Stimulated activated CD4-positive, alpha-beta T cell treated with anti-CD3 and anti-CD28 coated beads, Interleukin-1b, Interleukin-23, amount 100 ng/mL, for 4 hours (primary cell): ENCODE results near the gene STK32B.
"Not testable (repeated sequence)": the region's sequence is repeated elsewhere in the genome, so short reads cannot be mapped to it uniquely, and the experiment has no call there.

Experiments used
- DNase-seq, 2 donors: peaks; one replicate each; pipeline ENCODE4 v3.0.0-alpha.2; 2020; ENCODE audit warnings: low read depth in 2 of 2

Gene STK32B

DNA sequence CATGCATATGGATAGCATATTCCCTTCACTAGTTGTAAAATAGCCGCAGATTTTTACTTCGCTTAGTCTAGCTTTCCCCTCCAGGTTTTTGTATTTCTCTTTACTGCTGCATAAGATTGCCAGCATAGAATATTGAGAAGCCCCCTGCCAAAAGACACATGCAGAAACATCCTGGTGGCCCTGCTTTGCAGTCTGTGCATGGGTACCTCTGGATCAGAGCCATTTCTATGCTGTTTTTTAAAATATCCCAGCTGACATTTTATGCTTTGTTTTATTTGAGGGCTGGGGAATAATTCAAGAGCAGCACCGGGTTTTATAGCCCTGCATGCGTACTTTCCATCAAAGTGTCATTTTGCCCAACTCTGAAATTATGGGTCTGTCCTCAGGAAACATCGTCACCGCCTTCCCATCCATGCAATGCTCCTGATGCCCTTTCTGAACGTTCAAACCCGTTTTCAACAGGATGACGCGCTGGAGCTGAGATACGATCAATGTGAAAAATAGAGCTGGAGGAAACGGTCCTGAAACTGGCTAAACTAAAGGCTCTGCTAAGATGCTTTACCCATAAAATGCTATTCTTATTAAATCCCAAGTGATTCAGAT, 342.7 kb downstream of the STK32B start:
- DNase-seq, result no peak

DNA sequence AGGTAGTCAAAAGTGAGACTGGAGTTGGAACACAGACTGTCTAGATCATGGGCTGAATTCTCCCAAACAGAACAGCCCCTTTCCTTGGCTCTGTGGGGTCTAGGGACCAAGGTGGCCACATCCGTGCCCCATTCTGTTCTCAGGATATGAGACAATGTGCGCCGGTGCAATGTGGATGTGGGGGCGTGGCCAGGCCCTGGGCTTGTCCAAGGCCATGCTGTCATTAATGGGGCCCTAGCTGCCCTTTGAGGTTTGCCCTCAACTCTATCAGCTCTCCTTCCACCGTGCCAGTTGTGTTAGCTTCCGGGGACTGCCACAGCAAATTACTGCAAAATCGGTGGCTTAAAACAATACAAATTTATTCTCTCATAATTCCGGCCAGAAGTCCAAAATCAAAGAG, 344.5 kb downstream of the STK32B start:
- no peak for DNase-seq

DNA sequence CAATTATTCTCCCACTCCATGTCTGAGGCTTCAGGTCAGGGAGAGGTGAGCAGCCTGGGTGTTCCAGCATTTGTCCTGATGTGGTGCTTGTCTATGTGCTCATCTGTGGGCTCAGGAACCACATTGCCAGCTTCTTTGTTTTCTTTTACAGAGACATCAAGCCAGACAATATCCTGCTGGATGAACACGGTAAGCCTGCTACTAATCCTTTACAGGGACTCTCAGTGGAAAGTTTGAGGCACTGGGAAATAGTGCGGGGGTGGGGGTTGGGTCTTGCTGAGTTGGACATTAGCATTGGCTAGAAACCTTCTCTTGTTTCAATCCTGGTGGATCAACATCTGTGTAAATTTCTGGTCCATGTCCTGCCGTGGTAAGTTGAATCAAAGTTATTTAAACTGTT, 346.8 kb downstream of the STK32B start:
- DNase-seq, result no peak

DNA sequence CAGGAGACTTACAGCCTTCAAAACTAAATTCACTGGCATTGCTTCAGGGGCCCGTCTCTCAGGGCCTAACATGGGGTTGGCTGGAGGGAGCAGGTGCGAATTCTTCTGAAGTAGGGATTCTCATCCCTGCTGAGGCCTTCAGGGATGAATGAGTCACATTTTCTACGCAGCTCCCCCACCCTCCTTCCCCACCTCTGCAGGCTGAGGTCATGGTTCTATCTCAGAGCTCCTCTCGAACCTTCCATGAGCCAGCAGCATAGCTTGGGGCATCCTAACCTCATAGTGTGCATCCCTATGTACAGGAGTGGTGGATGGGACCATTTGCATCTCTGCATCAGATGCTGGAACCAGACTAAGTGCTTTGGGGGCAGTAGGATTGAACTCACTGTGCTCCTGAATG, 347.8 kb downstream of the STK32B start:
- no peak for DNase-seq

DNA sequence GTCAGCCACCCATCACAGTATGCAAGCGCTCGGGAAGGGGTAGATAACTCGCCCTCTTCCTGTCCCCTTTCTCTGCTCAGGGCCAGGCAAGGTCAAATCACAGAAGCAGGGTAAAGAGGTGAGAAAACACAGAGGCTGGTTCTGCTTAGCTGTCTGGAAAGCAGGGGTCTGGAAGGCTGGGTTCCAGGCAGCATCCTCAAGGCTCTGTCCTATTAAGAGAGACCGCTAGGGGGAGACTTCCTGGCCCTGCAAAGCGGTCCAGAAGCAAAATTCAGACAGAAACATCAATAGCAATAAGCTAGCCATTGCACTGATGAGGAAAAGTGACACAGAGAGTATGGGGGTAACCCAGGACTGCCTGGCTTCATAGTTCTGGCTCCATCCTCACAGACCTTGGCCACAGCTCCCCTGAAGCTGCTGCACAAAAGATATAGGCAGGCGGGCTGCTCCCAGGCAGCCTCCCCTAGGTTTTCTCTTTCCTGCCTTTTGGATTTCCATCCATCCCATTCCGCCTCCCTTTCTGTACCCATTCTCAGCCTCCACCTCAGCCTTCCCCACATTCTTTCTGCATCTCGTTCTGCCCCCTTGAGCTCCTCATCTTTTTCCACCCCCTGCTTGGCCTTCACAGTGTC, 348.6 kb downstream of the STK32B start:
- no peak for DNase-seq

DNA sequence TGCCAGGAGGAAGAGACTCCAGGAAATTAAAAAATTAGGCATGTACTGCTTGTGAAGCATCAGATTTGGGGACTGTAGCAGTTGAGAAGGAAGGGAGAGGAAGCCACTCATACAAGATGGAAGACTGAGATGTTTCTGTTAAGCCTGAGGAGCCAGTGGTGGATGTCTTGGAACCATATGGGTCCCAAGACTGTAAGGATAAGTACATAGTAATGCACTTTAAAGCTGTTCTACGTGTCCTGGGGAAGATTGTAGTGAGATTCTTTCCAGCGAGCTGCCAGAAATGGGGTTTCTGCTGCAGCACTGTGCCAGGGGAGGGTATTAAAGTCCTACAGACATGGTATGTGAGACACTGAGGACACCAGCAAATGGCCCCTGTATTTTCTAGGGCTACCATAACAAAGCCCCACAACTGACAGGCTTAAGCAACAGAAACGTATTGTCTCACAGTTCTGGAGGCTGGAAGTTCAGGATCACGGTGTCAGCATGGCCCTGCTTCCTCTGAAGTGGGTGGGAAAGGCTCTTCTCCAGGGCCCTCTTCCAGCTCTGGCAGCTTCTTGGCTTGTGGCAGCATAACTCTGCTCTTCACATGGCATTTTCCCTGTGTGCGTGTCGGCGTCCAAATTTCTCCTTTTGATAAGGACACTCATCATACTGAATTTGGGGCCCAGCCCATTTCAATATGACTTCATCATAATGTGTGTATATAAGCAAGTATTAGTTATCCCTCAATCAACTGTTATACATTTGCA, 352.6 kb downstream of the STK32B start:
- no peak for DNase-seq

DNA sequence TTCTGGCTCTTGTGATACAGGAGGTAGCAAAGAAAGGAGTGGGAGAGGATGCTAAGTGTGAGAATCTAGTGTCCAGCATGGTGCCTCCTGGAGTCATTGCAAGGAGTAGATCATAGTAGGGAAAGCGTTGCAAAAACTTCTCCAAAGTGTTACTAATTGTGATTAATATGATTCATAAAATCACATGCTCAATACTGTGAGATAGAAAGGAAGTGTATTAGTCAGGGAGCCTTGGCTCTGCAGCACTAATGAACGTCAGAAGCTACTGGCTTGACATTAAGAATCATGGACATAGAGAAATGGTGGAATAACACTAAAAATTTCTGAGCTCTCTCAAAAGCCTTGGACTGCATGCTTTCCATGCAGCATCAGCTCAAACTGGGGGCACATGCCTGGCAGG, 358.0 kb downstream of the STK32B start:
- no peak for DNase-seq

DNA sequence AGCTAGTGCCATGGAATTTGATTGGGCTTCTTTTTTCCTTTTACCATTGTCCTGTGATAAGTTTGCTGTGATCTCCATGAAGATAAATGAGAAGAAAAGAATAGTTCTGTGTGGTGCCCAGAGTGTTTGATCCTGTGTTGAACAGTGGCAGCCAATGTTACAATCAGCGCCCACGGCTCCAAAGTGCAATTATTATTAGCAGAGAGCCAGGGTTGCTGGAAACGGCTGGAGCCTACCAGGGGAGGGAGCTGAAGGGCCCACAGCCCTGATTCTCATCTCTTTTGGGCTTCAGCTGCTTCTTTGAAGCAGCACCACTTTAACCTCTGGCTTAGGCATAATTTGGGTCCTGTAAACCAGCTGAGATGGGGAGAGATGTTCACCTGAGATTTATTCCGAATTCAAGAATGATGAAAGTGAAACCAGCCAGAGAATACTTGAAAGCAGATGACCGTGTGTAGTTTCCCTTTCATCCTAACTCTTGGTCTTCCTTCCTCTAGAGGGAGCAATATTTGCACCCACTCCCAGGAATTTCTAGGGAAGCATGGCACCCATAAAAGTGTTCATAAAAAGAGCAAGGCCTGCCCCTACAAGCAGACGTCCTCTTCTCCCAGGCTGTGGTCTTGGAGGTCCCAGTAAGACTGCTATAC, 358.8 kb downstream of the STK32B start:
- no peak for DNase-seq

DNA sequence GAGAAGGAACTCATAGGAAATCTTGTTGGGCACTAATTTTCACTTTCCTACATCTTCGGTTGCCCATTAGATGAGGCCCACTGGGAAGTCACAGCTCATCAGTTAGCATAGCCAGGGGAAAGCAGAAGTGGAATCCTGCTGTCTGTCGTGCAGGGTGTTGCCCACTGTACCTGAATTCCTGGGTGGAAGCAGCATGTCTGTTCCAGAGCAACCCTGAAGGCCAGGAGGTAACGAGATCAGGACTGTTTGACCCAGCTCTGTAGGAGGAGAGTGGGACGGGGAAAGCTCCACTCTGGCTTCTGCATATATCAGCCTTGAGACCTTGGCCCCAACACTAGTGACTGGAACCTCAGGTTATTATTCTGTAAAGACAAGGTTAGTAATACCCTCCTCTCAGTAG, 361.0 kb downstream of the STK32B start:
- no peak for DNase-seq

DNA sequence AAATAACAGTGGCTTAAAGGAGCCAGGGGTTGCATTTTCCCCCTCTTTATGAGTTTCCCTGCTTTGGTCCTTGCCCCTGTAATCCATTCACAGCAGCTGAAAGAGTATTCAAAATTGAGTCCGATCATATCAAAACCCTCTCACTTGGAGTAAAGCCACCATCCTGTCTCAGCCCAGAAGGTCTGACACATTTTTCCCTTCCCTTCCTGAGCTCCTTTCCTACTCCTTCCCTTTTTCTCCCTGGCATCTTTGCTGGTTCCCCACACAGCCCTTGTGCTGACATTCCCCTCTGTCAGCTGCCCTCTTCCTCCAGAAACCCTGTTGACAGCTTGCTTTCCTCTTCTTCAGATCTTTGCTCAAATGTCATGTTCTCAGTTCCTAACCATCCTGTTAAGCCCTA, 361.5 kb downstream of the STK32B start:
- no peak for DNase-seq

DNA sequence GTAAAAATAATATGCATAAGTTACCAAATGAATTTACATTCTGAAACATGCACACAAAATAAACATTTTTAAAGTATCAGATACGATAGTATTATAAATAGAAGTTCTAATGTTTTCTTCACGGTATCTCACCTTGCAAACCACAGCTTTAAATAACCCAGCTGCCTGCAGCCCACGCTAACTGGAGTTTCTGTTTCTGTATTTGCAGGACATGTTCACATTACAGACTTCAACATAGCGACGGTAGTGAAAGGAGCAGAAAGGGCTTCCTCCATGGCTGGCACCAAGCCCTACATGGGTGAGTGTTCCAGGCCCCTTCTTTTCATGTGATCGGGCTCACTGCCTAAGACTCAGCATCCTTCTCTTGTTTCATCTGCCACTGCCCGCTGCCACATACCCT, 365.4 kb downstream of the STK32B start:
- no peak for DNase-seq

DNA sequence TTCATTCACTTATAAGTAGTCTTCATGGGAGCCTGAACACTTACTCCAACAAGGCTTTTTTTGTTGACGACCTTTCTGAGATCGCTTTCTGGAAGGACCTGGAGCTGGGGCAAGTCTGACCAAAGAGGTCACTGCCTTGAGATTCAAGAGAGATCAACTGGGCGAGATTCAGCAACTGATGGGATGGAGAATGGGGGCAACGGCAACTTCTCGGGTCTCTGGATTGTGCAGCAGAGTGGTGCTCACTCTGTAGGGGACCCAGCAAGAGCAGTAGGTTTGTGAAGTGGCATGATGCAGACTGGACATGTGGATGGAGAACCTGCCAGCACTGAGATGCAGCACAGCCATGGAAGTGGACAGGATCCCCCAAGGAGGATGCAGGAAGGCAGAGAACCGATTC, 369.0 kb downstream of the STK32B start:
- no peak for DNase-seq

DNA sequence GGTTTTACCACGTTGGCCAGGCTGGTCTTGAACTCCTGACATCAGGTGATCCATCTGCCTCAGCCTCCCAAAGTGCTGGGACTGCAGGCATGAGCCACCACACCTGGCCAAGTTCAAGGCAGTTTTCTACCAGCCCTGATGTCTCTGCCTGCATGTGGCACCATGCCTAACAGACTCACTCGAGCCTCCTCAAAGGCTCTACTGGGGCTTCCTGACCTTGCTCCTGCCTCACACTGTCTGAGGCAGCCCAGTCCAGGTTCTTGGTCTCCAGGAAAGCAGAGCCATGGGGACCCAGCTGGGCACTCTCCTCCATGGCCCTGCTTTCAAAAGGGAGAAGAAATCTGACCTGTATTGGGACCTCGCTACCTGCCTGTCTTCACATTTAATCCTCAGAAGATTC, 370.1 kb downstream of the STK32B start:
- DNase-seq, result no peak

DNA sequence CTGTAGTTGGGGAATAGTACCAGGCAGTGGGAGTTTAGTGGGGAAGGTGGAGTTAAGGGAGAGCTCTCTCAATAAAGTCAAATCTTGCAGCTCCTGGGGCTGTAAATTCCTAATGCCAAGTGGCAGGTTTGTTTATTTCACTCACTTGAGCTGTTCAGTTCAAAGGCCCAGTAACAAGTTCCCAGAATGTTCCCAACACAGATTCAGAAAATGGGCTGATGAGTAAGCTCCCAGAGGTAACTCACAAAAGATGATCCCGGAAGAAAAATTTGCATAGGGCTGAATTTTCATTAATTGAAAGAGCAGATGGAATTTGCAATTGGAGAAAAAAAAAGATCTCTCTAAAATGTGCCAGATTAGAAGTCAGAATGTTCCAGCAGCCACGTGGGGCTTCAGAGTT, 370.9 kb downstream of the STK32B start:
- DNase-seq, result no peak

DNA sequence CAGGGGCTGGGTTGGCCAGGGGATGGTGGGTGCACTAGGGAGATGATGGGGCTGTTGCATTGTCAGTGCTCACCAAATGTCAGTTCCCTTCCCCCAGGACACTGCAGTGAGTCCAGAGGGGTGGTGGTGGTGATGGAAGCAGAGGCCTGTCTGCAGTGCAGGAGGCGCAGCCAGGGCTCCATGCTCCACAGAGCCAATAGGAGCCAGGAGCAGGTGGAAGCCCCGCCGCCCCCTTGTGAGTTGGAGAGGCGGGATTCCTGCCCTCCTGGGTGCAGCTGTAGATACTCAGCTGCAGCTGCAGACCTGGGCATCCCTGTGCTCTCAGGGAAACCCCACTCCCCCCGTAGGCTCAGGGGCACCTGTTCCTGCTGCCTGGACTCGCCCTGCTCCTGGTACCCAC, 372.4 kb downstream of the STK32B start:
- DNase-seq, result no peak

DNA sequence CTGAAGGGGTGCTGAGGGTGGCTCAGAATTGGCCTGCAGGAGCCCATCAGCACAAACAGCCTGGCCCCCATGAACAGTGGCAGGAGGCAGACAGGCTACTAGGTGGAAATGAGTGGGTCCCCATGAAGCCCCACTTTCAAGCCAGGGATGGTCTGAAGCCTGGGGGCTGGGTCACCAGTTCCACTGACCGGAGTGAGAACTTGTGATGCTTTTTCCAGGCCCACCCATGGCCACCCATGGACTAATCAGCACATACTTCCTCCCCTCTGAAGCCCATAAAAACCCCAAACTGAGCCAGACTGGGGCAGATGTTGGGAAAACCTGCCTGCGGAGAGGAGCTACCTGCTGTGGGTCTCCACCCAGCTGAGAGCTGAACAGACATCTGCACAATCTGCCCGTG, 372.9 kb downstream of the STK32B start:
- DNase-seq, result no peak

DNA sequence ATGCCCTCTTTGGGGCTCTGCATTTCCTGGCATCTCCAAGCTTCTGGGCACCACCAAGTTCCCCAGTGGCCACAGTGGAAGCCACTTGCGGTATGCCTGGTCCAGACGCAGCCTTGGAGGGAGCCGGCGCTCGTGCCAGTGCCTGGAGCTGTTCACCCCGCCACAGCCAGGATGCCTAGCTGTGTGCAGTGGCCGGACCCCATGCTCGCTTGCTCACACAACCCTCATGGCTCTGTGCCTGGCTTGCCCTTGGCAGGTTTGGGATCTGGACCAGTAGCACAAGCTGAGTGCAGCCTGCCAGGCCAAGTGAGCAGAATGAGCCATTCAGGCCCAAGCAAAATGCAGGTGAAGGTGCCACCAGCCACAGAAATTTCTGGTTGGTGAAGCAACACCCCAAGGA, 373.6 kb downstream of the STK32B start:
- no peak for DNase-seq

DNA sequence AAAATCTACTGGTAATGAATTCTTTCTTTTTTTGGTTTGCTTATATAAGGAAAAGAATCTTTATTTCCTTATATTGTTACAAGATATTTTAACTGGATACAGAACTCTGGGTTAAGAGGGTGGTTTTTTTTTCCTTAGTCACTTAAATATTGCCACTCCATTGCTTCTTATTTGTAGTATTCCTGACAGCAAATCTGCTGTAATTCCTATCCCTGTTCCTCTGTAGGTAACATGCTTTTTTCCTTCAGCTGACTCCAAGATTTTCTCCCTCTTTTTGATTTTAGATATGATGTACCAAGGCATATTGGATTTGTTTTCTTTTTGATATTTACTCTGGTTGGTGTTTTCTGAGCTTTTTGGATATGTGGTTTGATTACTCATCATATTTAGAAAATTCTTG, 378.5 kb downstream of the STK32B start:
- no peak for DNase-seq

DNA sequence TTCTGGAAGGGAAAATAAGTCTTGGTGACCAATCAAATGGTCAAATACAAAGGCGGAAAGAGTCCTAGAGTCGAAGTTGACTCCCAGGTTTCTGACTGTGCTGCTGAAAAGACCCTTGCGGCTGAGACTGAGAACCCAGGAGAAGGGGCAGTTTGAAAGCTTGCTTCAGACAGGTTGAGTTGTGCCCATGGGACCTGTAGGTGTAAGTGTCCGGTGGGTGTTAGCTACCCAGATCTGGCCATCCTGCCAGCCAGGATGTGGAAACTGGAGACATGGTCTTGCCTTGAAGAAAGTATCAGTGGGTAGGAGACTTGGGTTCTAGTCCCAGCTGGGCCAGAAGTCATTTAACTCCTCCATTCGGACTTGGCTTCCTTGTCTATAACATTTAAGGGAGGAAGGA, 381.9 kb downstream of the STK32B start:
- no peak for DNase-seq

DNA sequence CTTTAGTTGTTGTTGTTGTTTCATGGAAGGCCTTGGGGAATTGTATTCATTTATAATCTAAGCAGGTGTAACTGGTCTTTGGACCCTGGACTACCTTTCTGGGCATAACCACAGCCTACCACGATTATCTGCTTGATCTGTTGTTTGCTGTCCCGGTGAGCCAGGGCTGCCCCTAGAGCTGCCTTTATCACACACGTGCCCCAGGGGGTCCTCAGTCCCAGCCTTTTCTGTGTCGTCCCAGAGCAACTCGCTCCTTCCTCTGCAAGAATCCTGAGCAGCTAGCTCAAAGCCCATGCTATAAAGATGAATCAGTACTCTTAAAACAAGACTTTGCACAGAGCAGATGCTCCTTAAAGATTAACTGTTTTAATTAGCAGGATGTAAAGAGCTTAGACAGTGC, 383.9 kb downstream of the STK32B start:
- DNase-seq, result no peak

DNA sequence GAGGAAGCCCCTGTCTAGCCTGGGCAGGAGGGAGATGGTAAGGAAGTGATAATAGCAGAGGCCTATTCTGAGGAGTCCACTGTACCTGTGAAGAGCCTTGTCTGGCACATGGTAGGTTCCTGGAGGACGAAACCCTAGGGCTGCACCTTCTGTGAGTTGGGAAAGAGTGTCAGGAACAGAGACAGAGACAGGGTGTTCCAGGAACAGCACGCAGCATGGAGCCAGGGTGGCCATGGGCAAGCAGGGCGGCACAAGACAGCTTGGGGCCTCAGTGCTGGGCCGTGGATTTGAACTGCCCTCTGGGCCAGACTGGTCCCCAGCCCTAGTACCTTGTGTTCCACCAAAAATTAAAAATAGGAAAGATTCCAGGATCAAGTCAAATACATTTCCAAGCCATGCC, 384.5 kb downstream of the STK32B start:
- no peak for DNase-seq

DNA sequence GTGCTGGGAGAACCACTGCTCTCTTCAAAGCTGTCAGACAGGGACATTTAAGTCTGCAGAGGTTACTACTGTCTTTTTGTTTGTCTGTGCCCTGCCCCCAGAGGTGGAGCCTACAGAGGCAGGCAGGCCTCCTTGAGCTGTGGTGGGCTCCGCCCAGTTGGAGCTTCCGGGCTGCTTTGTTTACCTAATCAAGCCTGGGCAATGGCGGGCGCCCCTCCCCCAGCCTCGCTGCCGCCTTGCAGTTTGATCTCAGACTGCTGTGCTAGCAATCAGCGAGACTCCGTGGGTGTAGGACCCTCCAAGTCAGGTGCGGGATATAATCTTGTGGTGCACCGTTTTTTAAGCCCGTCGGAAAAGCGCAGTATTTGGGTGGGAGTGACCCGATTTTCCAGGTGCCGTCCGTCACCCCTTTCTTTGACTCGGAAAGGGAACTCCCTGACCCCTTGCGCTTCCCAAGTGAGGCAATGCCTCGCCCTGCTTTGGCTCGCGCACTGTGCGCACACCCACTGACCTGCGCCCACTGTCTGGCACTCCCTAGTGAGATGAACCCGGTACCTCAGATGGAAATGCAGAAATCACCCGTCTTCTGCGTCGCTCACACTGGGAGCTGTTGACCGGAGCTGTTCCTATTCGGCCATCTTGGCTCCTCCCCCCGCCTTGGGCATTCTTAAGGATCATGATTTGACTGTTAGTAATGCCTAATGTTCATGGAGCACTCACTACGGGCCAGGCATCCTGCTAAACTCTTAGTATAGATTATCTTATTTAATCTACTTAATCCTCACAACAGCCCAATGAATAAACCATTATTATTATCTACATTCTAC, 392.9 kb downstream of the STK32B start:
- not testable (repeated sequence) for DNase-seq
